K562 (cell line): ENCODE results near the gene WFDC1. TPM values are rescaled to one million over a fixed set of nuclear protein-coding genes. Genes with fewer than 3 reads are reported as not detected.
A peak's percentile ranks its signal among the peaks of the same experiment; 100 is the strongest.

Experiments
- ATAC-seq: fragments of 200-7000 bp; cut with Tn5 transposase; 3 replicates; pipeline ENCODE4 v1.9.1; 2020; ENCODE audit warnings: moderate library complexity
- BruUV-seq: library from RNA; stranded (reverse); fragments of 400-500 nt; replicated peaks from 2 replicates; lab custom pipeline; 2021; lab: Mats Ljungman, UMichigan
- CTCF ChIA-PET: fragments of 300-600 bp; formaldehyde crosslinking; extraction: SDS; loops from one replicate; lab custom pipeline; 2021; ENCODE audit warnings: low intra/inter-chr PET ratio; lab: Yijun Ruan, JAX
- POLR2A ChIA-PET: fragments of 300-600, 350-650 bp; sonication (Branson Sonifier 250); formaldehyde crosslinking; extraction: SDS; loops from one replicate; lab custom pipeline; 2021; ENCODE audit warnings: antibody characterized with exemption, inconsistent platforms; lab: Yijun Ruan, JAX
- DNase-seq, 4 experiments: peaks; one replicate each; pipeline versions ENCODE4 v3.0.0 to v3.0.0-alpha.2; 2011 to 2018; ENCODE audit warnings: low spot score in 3 of 4, mixed read lengths in 3 of 4; ENCODE audit errors: extremely low read depth in 1 of 4
- FAIRE-seq: peaks from 2 replicates; lab custom pipeline; 2011; peaks lifted over from hg19 to GRCh38; lab: Jason Lieb, UNC
- H2AFZ ChIP-seq: 2 replicates; pipeline ENCODE4 v1.6.0; 2011; ENCODE audit warnings: low read depth, low read length, control low read depth, inconsistent platforms
- H3K27ac ChIP-seq: fragments of 200-600 bp; 3 replicates; pipeline ENCODE4 v1.8.0; 2011; ENCODE audit warnings: low read depth, mild to moderate bottlenecking, control low read depth, inconsistent platforms, low read length, moderate library complexity, mixed read lengths; ENCODE audit errors: extremely low read depth
- H3K27me3 ChIP-seq, 2 experiments: fragments of 300-600 bp in 1 of 2; 2 replicates in 1 of 2; 3 replicates in 1 of 2; pipeline versions ENCODE4 v1.6.0 to v1.8.0; 2011; ENCODE audit warnings: inconsistent platforms in 2 of 2, low read length in 2 of 2, mild to moderate bottlenecking in 1 of 2, mixed read lengths in 1 of 2, moderate library complexity in 1 of 2; ENCODE audit not compliant: control insufficient read depth in 2 of 2, insufficient read depth in 2 of 2
- H3K36me3 ChIP-seq: fragments of 300-600 bp; 3 replicates; pipeline ENCODE4 v1.8.0; 2011; ENCODE audit warnings: mild to moderate bottlenecking, low read length, inconsistent platforms; ENCODE audit not compliant: control insufficient read depth, insufficient read depth
- H3K4me1 ChIP-seq, 2 experiments: fragments of 200-600 bp in 1 of 2; replicated peaks in 1 of 2; 2 replicates in 1 of 2; 3 replicates in 1 of 2; pipeline versions ENCODE4 v1.5.1 to v1.8.0; 2011; ENCODE audit warnings: inconsistent platforms in 2 of 2, low read length in 2 of 2, mild to moderate bottlenecking in 1 of 2, mixed read lengths in 1 of 2, moderate library complexity in 1 of 2; ENCODE audit not compliant: control insufficient read depth in 2 of 2, insufficient read depth in 2 of 2
- H3K4me2 ChIP-seq: 2 replicates; pipeline ENCODE4 v1.6.1; 2011; ENCODE audit warnings: low read length, control low read depth, inconsistent platforms, mixed read lengths; ENCODE audit not compliant: insufficient read depth
- H3K4me3 ChIP-seq: fragments of 200-600 bp; sonication (generic), shearing (Covaris generic); 2 replicates; pipeline ENCODE4 v1.5.1; 2016; ENCODE audit warnings: control low read depth, inconsistent platforms
- H3K79me2 ChIP-seq: fragments of 200-600 bp; 3 replicates; pipeline ENCODE4 v1.8.0; 2011; ENCODE audit warnings: low read length, inconsistent platforms; ENCODE audit not compliant: control insufficient read depth, insufficient read depth
- H3K9ac ChIP-seq, 2 experiments: 2 replicates each; pipeline versions ENCODE4 v1.6.0 to v1.6.1; 2011; ENCODE audit warnings: low read depth in 2 of 2, low read length in 2 of 2, control low read depth in 1 of 2, inconsistent platforms in 1 of 2, mild to moderate bottlenecking in 1 of 2, mixed read lengths in 1 of 2; ENCODE audit not compliant: insufficient read depth in 1 of 2
- H3K9me1 ChIP-seq: one replicate; pipeline ENCODE4 v1.6.0; 2011; ENCODE audit warnings: inconsistent platforms, mild to moderate bottlenecking, low read length, moderate library complexity; ENCODE audit not compliant: control insufficient read depth, insufficient read depth
- H3K9me3 ChIP-seq: replicated peaks from 2 replicates; pipeline ENCODE4 v1.5.1; 2011; ENCODE audit warnings: low read depth, low read length, inconsistent platforms; ENCODE audit not compliant: control insufficient read depth, insufficient read depth
- H4K20me1 ChIP-seq: replicated peaks from 2 replicates; pipeline ENCODE4 v1.6.1; 2011; ENCODE audit warnings: low read length, inconsistent platforms, mixed read lengths; ENCODE audit not compliant: control insufficient read depth, insufficient read depth
- C11orf30 ChIP-seq: fragments of 450-650 bp; IDR thresholded peaks from 2 replicates; pipeline ENCODE4 v1.6.1; 2016; ENCODE audit warnings: low read depth, mild to moderate bottlenecking
- ETS2 ChIP-seq: IDR thresholded peaks from 2 replicates; pipeline ENCODE4 v1.6.1; 2016; ENCODE audit warnings: borderline replicate concordance, missing genetic modification characterization, mild to moderate bottlenecking, moderate library complexity, missing compliant biosample characterization; ENCODE audit not compliant: poor library complexity, severe bottlenecking
- MAFF ChIP-seq: IDR thresholded peaks from 2 replicates; pipeline ENCODE4 v1.6.1; 2012; ENCODE audit warnings: low read length, improper control_type of control experiment
- MAFG ChIP-seq: fragments of 450-650 bp; conservative IDR thresholded peaks from 2 replicates; pipeline ENCODE4 v1.6.1; 2016; ENCODE audit warnings: missing genetic modification characterization, missing compliant biosample characterization
- MAFK ChIP-seq: IDR thresholded peaks from 2 replicates; pipeline ENCODE4 v1.6.1; 2011; ENCODE audit warnings: low read length, improper control_type of control experiment
- RFX1 ChIP-seq: fragments of 450-650 bp; IDR thresholded peaks from 2 replicates; pipeline ENCODE4 v1.6.1; 2016; ENCODE audit warnings: mild to moderate bottlenecking, moderate library complexity
- SMARCE1 ChIP-seq: fragments of 450-650 bp; IDR thresholded peaks from 2 replicates; pipeline ENCODE4 v1.7.1; 2016; ENCODE audit warnings: mild to moderate bottlenecking
- TCF7L2 ChIP-seq: fragments of 150-350 bp; IDR thresholded peaks from 2 replicates; pipeline ENCODE4 v1.6.1; 2016; ENCODE audit warnings: low read depth, mild to moderate bottlenecking, low read length, moderate library complexity
- ZNF316 ChIP-seq: fragments of 450-650 bp; IDR thresholded peaks from 2 replicates; pipeline ENCODE4 v1.6.1; 2016
- WGBS: fragments of 100-300 bp; shearing (Covaris generic); methylation state at CpG from one replicate; pipeline ENCODE4 v1.1.6; 2016; ENCODE audit warnings: low coverage, mixed read lengths; ENCODE audit not compliant: insufficient coverage; ENCODE audit errors: missing lambda C conversion rate; 5-methylcytosine and 5-hydroxymethylcytosine counted together
- in situ Hi-C: fragments of 300-500 bp; cut with MboI; formaldehyde crosslinking; loops from 4 replicates; pipeline ENCODE4 v1.15.0; 2018; ENCODE audit warnings: inconsistent platforms, mixed read lengths
- intact Hi-C: fragments of 100-400 bp; cut with micrococcal nuclease; formaldehyde crosslinking; loops from 2 replicates; pipeline ENCODE4 v1.14.2; 2022
- polyA plus RNA-seq, 8 experiments: library from polyadenylated mRNA; depleted of rRNA in 4 of 8; stranded (reverse) in 5 of 8; unstranded in 3 of 8; fragments of >200 nt; fragmentation: Nextera tagmentation in 2 of 8; fragmentation: Illumina TruSeq in 1 of 8; extraction: Ambion mirVana in 2 of 8; extraction: Trizol in 1 of 8; gene quantifications; 2 replicates each; pipeline versions ENCODE4 v1.2.1 to v1.2.3, GENCODE V29; 2011 to 2014; ENCODE audit warnings: inconsistent platforms in 1 of 8, missing spikeins in 1 of 8
- total RNA-seq, 7 experiments: library from RNA; depleted of rRNA in 6 of 7; stranded (reverse); fragments of >200 nt in 6 of 7; fragmentation: Illumina TruSeq in 2 of 7; extraction: Trizol in 2 of 7; gene quantifications; 2 replicates each; pipeline versions ENCODE4 v1.2.1 to v1.2.3, GENCODE V29; 2011 to 2021; ENCODE audit warnings: low replicate concordance in 1 of 7

WFDC1 gene
- total and polyA plus RNA-seq, 9 of the 15 experiments (the other 6 are each of a cell fraction or from before 2014, with no cell fraction given) = not detected

DNA sequence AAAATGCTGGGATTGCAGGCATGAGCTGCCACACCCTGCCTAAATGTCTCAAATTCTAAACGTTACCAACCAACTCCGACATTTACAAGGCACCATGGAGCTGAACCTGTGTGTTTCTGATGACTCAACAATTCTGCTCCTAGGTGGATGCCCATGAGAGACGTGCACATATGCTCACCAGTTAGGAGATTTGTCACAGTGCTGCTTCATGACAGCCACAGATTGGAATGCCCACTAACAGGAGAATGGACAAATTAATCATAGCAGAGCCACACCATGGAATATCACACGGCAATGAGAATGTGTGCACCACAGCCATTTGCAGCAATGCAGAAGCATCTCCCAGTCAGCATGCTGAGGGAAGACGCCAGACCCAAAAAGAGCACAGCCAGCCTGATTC, 46.8 kb upstream of the WFDC1 start:
- Histone ChIP-seq H3K9me1 (no peaks in the 10 kb centered on the region), H3K36me3 (no peaks in the 10 kb centered on the region), H3K27ac (no peak overlapping the region), H3K9me3 (no peaks in the 10 kb centered on the region), H3K79me2 (no peaks in the 10 kb centered on the region), H3K4me3 (no peak overlapping the region), H3K27me3 (peaks cover 30 to 69% of the 10 kb centered on the region in 2 experiments), H2AFZ (no peak overlapping the region), H3K4me2 (no peak overlapping the region), H4K20me1 (no peaks in the 10 kb centered on the region), H3K4me1 (0 out of 5 replicates have a peak, but pooled peaks cover 0 to 2% of the 10 kb centered on the region in 2 experiments), H3K9ac (no peak overlapping the region)
- no peak for DNase-seq
- 3% methylated on average over 5 of the region's 5 CpGs for WGBS
- BruUV-seq = no TSS peak
- intact Hi-C loops (no loop called here), in situ Hi-C loops (no loop called here)
- ChIA-PET CTCF (no interaction called here), POLR2A (no interaction called here)
- no peak for FAIRE-seq
- TF ChIP-seq SMARCE1 (no peak), C11orf30 (peak; percentile 85), MAFF (peak; percentile 68), ETS2 (tag) (no peak), ZNF316 (peak; percentile 90), MAFK (peak; percentile 72), MAFG (tag) (peak; percentile 82)
- ATAC-seq = no peak

- Histone ChIP-seq H3K9me3 (no peaks in the 10 kb centered on the region), H3K9me1 (no peaks in the 10 kb centered on the region), H2AFZ (no peak overlapping the region), H3K79me2 (no peaks in the 10 kb centered on the region), H3K27ac (no peak overlapping the region), H3K36me3 (no peaks in the 10 kb centered on the region), H3K4me3 (no peak overlapping the region), H3K4me1 (no peaks in the 10 kb centered on the region), H3K4me2 (no peak overlapping the region), H4K20me1 (no peaks in the 10 kb centered on the region), H3K27me3 (peaks cover 37 to 66% of the 10 kb centered on the region in 2 experiments), H3K9ac (no peak overlapping the region)
- ATAC-seq = no peak
- DNase-seq = no peak
- WGBS = 0% methylated on average over 7 of the region's 7 CpGs
- TF ChIP-seq RFX1 = peak; percentile 67
- TF ChIP-seq TCF7L2 = no peak
- BruUV-seq = no TSS peak
- FAIRE-seq = no peak
- in situ Hi-C loops (no loop called here), intact Hi-C loops (no loop called here)
- ChIA-PET CTCF (no interaction called here), POLR2A (no interaction called here)
Observed at GRCh38 chr16:84252184-84252583, 42.5 kb upstream of the WFDC1 start.
